HL-60 (cell line): Measurements from ENCODE around the gene HOXC13.

Experiments used
- DNase-seq, 2 experiments: peaks; one replicate each; pipeline ENCODE4 v3.0.0-alpha.2; 2010 to 2020; ENCODE audit warnings: low read depth in 1 of 2, low spot score in 1 of 2
- H3K27ac ChIP-seq: fragments of 250-450 bp; sonication (Bioruptor Pico); replicated peaks from 2 replicates; pipeline ENCODE4 v1.5.1; 2020; ENCODE audit warnings: mild to moderate bottlenecking, moderate library complexity
- H3K27me3 ChIP-seq: fragments of 250-450 bp; sonication (Bioruptor Pico); 2 replicates; pipeline ENCODE4 v1.5.1; 2021; ENCODE audit warnings: mild to moderate bottlenecking, moderate library complexity; ENCODE audit not compliant: insufficient read depth, poor library complexity, severe bottlenecking
- H3K4me3 ChIP-seq: replicated peaks from 2 replicates; pipeline ENCODE4 v1.5.1; 2011; ENCODE audit warnings: mild to moderate bottlenecking, control low read depth, low read length; ENCODE audit not compliant: insufficient read depth
- GABPA ChIP-seq: IDR thresholded peaks from 2 replicates; pipeline ENCODE4 v1.6.1; 2012; ENCODE audit warnings: low read depth
- POLR2AphosphoS5 ChIP-seq: IDR thresholded peaks from 2 replicates; pipeline ENCODE4 v1.6.1; 2012; ENCODE audit warnings: low read depth
- SPI1 ChIP-seq: IDR thresholded peaks from 2 replicates; pipeline ENCODE4 v1.6.1; 2012; ENCODE audit warnings: low read depth, mild to moderate bottlenecking, borderline replicate concordance
- TF ChIP-seq, protein P1 (sequence below): IDR thresholded peaks from 2 replicates; pipeline ENCODE4 v1.6.1; 2012; ENCODE audit warnings: low read depth; ENCODE audit not compliant: insufficient replicate concordance
- TF ChIP-seq, protein P2 (sequence below): IDR thresholded peaks from one replicate; pipeline ENCODE4 v1.5.1; 2011; ENCODE audit warnings: low read length, control low read depth, inconsistent platforms; ENCODE audit not compliant: insufficient read depth

Gene HOXC13

DNA sequence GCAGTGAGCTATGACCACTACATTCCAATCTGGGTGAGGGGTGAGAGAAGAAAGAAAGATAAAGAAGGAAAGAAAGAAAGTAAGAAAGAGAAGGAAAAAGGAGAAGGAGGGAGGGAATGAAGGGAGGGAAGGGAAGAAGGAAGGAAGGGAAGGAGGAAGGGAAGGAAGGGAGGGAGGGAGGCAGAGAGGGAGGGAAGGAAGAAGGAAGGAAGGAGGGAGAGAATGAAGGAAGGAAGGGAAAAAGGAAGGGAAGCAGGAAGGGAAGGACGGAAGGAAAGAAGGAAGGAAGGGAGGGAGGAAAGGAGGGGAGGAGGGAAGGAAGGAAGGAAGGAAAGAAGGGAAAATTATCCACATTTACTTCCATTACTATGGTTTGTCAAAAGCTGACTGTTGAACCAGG, 39.4 kb upstream of the HOXC13 start:
- no peak for TF ChIP-seq POLR2AphosphoS5
- TF ChIP-seq, protein P1, sequence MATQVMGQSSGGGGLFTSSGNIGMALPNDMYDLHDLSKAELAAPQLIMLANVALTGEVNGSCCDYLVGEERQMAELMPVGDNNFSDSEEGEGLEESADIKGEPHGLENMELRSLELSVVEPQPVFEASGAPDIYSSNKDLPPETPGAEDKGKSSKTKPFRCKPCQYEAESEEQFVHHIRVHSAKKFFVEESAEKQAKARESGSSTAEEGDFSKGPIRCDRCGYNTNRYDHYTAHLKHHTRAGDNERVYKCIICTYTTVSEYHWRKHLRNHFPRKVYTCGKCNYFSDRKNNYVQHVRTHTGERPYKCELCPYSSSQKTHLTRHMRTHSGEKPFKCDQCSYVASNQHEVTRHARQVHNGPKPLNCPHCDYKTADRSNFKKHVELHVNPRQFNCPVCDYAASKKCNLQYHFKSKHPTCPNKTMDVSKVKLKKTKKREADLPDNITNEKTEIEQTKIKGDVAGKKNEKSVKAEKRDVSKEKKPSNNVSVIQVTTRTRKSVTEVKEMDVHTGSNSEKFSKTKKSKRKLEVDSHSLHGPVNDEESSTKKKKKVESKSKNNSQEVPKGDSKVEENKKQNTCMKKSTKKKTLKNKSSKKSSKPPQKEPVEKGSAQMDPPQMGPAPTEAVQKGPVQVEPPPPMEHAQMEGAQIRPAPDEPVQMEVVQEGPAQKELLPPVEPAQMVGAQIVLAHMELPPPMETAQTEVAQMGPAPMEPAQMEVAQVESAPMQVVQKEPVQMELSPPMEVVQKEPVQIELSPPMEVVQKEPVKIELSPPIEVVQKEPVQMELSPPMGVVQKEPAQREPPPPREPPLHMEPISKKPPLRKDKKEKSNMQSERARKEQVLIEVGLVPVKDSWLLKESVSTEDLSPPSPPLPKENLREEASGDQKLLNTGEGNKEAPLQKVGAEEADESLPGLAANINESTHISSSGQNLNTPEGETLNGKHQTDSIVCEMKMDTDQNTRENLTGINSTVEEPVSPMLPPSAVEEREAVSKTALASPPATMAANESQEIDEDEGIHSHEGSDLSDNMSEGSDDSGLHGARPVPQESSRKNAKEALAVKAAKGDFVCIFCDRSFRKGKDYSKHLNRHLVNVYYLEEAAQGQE = no peak
- Histone ChIP-seq H3K27ac (no peak overlapping the region), H3K4me3 (no peak overlapping the region), H3K27me3 (peaks cover 25% of the 10 kb centered on the region)
- no peak for DNase-seq

DNA sequence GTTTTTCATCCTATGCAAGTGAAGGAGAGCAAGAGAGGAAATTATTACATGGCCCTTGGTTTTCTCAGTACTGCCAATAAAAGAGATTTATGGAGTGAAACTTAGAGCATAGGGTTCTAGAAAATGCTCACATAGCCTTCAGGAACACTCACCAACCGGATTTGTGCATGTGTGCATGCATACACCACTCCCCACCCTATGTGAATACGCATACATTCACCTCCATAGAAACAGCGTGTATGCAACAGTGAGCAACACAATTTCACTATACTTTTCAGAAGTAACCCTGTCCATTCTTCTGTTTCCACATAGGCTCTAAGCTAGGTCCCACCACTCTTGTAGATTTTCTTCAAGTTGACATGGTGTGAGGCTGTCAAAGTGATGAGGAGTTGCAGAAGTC, 31.5 kb upstream of the HOXC13 start:
- Histone ChIP-seq H3K27ac (no peak overlapping the region), H3K27me3 (peaks cover 18% of the 10 kb centered on the region), H3K4me3 (no peak overlapping the region)
- DNase-seq = no peak
- TF ChIP-seq, protein P2, sequence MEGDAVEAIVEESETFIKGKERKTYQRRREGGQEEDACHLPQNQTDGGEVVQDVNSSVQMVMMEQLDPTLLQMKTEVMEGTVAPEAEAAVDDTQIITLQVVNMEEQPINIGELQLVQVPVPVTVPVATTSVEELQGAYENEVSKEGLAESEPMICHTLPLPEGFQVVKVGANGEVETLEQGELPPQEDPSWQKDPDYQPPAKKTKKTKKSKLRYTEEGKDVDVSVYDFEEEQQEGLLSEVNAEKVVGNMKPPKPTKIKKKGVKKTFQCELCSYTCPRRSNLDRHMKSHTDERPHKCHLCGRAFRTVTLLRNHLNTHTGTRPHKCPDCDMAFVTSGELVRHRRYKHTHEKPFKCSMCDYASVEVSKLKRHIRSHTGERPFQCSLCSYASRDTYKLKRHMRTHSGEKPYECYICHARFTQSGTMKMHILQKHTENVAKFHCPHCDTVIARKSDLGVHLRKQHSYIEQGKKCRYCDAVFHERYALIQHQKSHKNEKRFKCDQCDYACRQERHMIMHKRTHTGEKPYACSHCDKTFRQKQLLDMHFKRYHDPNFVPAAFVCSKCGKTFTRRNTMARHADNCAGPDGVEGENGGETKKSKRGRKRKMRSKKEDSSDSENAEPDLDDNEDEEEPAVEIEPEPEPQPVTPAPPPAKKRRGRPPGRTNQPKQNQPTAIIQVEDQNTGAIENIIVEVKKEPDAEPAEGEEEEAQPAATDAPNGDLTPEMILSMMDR = no peak
- TF ChIP-seq GABPA (no peak), POLR2AphosphoS5 (no peak), SPI1 (no peak)
- TF ChIP-seq, protein P1 = no peak

DNA sequence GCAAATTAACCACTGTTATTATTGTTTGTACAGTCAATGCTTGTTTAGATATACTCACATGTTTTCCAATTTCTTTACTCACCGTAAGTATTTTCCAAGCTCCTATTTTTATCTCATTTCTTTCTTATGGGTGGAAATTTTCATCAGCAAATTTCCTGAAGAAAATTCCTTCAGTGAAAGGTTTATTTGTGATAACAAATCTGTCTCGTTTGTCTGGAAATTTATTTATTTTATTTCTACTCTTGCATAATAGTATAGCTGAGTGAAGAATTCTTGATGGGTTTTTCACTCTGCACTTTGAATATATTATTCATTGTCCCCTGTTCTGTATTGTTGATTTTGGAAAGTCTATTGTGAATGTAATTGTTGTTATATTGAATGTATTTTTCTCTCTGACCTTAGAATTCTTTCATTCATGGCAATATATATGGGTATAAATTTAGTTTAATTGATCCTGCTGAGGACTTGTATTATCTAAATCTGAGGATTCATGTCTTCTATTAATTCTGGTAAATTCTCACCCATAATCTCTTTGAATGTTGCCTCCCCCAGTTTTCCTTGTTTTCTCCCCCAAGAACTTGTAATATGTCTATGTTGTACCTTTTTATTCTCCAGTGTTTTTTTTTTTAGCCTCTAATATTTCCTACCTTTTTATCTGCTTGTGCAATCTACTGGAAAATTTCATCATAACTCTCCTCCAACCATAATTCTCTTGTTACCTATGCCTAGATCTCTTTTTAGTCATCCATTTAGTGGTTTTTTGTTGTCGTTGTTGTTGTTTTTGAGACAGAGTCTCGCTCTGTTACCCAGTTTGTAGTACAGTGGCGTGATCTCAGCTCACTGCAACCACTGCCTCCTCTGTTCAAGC, 21.6 kb upstream of the HOXC13 start:
- Histone ChIP-seq H3K4me3 (no peak overlapping the region), H3K27ac (no peak overlapping the region), H3K27me3 (peaks cover 30% of the 10 kb centered on the region)
- TF ChIP-seq POLR2AphosphoS5 (no peak), SPI1 (no peak), GABPA (no peak)
- TF ChIP-seq, protein P1 = no peak
- TF ChIP-seq, protein P2 = no peak
- DNase-seq = no peak
